Measurements from ENCODE around the gene BLTP3B. TPM values are rescaled to one million over a fixed set of nuclear protein-coding genes. Genes with fewer than 3 reads are reported as not detected.

The BLTP3B gene
- total RNA-seq, 1 experiment from 2014 or later = 22.4 TPM

- TF ChIP-seq PRDM15 (CRISPR knock-in tag; IDR thresholded peaks at IDR 0.05) = no peak
- no peak for TF ChIP-seq IRF1 (CRISPR knock-in tag; IDR thresholded peaks at IDR 0.05)
- TF ChIP-seq ZBTB43 (CRISPR knock-in tag; IDR thresholded peaks at IDR 0.05) = no peak
Measured at GRCh38 chr12:100165356-100165755, 22.7 kb upstream of the BLTP3B start (continued).

- TF ChIP-seq KAT7 (CRISPR knock-in tag; IDR thresholded peaks at IDR 0.05; ENCODE audit: borderline replicate concordance) = 0 out of 2 replicates have a peak, but pooled peaks have one; percentile 10
- TF ChIP-seq NFE2L1 (CRISPR knock-in tag; IDR thresholded peaks at IDR 0.05) = no peak
- DNase-seq (ENCODE audit: low spot score) (no peak), ATAC-seq (no peak; the same call in 1 of the 2 replicates)
- Mint-ChIP-seq H3K4me3 (peak overlapping the region; percentile 67), H3K9me3 (peaks cover 19% of the 10 kb centered on the region), H3K27me3 (ENCODE audit: low read depth) (no peaks in the 10 kb centered on the region), H3K4me1 (peaks cover 43% of the 10 kb centered on the region), H3K36me3 (peaks cover 39% of the 10 kb centered on the region), H3K27ac (peak overlapping the region; percentile 93)
- ChIA-PET CTCF (interaction anchor here (1.4 to 4.9 kb wide), 3 partner anchors 10 to 241 kb away, joined by 4 to 85 read pairs (median 8); partner anchors contain the start of gene ACTR6), POLR2A (interaction anchor here (0.5 to 2.0 kb wide), 3 partner anchors 9 to 41 kb away, joined by 3 to 7 read pairs (median 5); partner anchors contain the start of gene ACTR6)
Measured at GRCh38 chr12:100164153-100164704, 21.6 kb upstream of the BLTP3B start.

GRCh38 chr12:100163416-100164152 lies 20.9 kb upstream of the BLTP3B start:
- ChIA-PET POLR2A (interaction anchor here (1.6 to 2.0 kb wide), 2 partner anchors 9 to 37 kb away, joined by 5 to 7 read pairs; partner anchors contain the start of gene ACTR6), CTCF (interaction anchor here (0.5 to 4.9 kb wide), 4 partner anchors 8 to 241 kb away, joined by 3 to 85 read pairs (median 6); partner anchors contain the start of gene ACTR6)
- peak overlapping the region; percentile 67 for H3K4me3 Mint-ChIP-seq
- H3K4me1 Mint-ChIP-seq = peaks cover 43% of the 10 kb centered on the region
- DNase-seq (ENCODE audit: low spot score) (peak; percentile 86), ATAC-seq (peak; percentile 100)
- peak overlapping the region; percentile 93 for H3K27ac Mint-ChIP-seq
- H3K36me3 Mint-ChIP-seq = peaks cover 46% of the 10 kb centered on the region
- H3K27me3 Mint-ChIP-seq (ENCODE audit: low read depth) = no peaks in the 10 kb centered on the region; the same call in 1 of the 2 replicates
- H3K9me3 Mint-ChIP-seq = peaks cover 24% of the 10 kb centered on the region
- TF ChIP-seq ZNF423 (CRISPR knock-in tag; IDR thresholded peaks at IDR 0.05) = peak; percentile 75
- 0 out of 2 replicates have a peak, but pooled peaks have one; percentile 61 for TF ChIP-seq MAX (CRISPR knock-in tag; IDR thresholded peaks at IDR 0.05)
- TF ChIP-seq SMAD3 (CRISPR knock-in tag; IDR thresholded peaks at IDR 0.05; ENCODE audit: borderline replicate concordance) = no peak
- 0 out of 2 replicates have a peak, but pooled peaks have one; percentile 13 for TF ChIP-seq KAT7 (CRISPR knock-in tag; IDR thresholded peaks at IDR 0.05; ENCODE audit: borderline replicate concordance)
- no peak for TF ChIP-seq USF1 (CRISPR knock-in tag; IDR thresholded peaks at IDR 0.05)
- TF ChIP-seq ZNF121 (CRISPR knock-in tag; IDR thresholded peaks at IDR 0.05) = peak; percentile 80
- TF ChIP-seq FOXP1 (CRISPR knock-in tag; IDR thresholded peaks at IDR 0.05; ENCODE audit: borderline replicate concordance) = peak; percentile 40; the same call in 1 of the 2 replicates
- 0 out of 2 replicates have a peak, but pooled peaks have one; percentile 32 for TF ChIP-seq ARID4B (CRISPR knock-in tag; IDR thresholded peaks at IDR 0.05; ENCODE audit: borderline replicate concordance)
- TF ChIP-seq GTF2I (CRISPR knock-in tag; conservative IDR thresholded peaks at IDR 0.05) = peak; percentile 69
